Frontal cortex (tissue), 4 donors: ENCODE data around the gene FICD. TPM values are rescaled to one million over a fixed set of nuclear protein-coding genes. Genes with fewer than 3 reads are reported as not detected.
"Not testable (repeated sequence)": the region's sequence is repeated elsewhere in the genome, so short reads cannot be mapped to it uniquely, and the experiment has no call there.

Experiments
- DNase-seq, 2 donors: peaks; one replicate each; pipeline ENCODE4 v3.0.0; 2012; ENCODE audit warnings: low spot score in 2 of 2
- FAIRE-seq: peaks from 2 replicates; lab custom pipeline; 2012; peaks lifted over from hg19 to GRCh38; lab: Jason Lieb, UNC
- total RNA-seq: library from RNA; depleted of rRNA; stranded (reverse); fragments of >200 nt; gene quantifications from one replicate; pipeline ENCODE4 v1.2.3, GENCODE V29; 2014
- donor health status: control.
- donor health status: control.
- donor health status: control.

Gene FICD
- total RNA-seq, 1 donor from 2014 or later, result 5.3 TPM

DNA sequence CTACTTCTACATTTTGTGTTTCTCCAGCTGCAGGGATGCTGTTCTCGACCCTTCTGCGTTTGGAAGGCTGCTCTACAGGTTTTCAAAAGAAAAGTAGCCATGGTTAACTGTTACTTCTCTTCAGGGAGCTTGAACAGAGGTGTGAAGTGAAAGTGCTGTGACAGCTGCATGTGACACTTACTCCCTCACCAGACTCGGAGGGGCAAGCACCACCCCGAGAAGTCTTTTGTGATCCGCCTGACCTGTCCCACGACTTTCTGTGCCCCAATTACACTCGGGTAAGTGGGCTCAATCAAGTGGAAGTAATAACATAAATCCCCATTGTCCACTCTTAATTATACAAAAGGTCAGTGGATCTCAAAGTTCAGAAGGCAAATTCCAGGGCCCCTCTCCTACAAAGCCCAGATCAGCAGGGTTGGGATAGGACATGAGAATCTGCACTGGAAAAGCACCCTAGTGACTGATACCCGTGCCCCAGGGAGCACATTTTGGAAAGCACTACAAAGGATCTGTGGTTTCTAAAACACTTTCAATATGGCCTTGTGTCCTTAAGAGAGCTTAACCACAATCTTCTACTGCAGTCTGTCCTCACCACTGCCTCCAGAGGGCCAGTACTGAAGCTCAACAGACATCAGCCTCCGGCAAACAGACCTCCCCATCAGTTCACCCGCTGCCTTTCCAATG, 11.5 kb downstream of the FICD start:
- no peak for DNase-seq
- FAIRE-seq, result no peak

DNA sequence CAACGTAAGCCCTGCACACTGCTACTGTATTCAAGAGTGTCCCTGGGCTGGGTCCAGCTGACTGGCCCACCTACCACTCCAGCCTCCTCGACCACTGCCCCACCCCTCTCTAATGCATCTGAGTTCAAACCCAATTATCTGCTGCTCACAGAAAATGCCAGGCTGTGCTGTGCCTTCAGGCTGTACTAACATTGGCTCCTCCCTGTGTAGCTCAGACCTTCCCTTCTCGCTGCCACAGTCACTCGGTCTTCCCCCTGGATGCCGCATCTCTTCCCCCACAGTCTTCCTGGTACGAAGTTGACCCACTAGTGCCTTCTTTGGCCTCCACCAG, 12.1 kb downstream of the FICD start:
- DNase-seq (no peak), FAIRE-seq (no peak)

DNA sequence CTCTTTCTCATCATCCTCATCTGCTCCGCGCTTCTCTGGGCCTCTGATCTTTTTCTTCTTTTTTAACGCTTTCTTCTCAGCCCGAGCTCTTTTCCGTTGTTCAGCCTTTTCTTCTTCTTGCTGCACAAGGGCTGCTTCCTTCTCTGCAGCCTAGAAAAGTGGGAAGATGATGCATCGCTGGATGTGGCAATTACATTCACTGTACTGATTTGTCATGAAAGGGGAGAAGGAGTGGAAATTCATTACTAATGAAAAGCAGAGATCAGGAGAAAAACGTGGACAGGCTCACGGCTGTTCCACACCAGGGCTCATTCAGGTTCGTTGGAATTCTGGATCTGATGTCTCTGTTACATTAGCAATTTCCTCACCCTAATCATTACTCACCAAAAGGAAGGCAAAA, 15.1 kb downstream of the FICD start:
- DNase-seq, result no peak
- FAIRE-seq, result no peak

DNA sequence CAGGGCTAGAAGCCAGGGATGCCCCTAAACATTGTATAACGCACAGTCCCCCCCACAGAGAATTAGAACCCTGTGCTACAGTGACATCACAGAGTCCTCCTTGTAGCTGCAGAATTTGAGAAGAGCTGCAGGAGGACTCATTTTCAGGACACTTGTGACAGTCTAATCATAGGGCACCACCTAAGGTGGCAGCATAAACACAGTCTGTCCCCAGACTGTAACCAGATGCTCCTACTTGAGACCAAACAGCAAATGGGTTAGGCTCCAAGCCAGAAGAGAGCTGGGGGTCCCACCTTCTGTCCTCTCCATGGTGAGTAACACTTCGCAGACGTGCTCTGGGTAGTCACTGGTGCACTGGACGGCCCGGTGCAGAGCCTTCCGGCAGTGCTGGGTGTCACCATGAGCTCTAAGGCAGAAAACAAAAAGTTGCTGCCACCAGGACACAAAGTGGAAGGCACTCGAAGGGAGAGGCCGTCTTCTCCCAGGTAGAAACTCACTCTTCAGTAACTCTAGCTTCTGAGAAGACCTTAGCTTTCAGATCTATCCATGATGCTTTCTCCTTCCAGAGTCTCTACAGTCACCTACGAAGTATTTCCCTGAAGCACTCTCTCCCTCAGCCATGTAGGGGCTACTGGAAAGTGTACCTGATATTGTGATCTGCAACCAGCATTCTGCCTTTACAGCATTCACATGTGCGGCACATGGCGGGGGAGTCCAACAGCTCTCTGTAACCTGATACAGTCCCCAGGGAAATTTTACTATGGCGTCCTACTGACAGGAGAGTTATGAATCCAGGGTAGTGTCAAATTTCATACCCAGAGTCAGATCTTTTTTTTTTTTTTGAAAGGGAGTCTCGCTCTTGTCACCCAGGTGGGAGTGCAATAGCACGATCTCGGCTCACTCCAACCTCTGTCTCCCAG, 17.1 kb downstream of the FICD start:
- DNase-seq (no peak), FAIRE-seq (no peak)

DNA sequence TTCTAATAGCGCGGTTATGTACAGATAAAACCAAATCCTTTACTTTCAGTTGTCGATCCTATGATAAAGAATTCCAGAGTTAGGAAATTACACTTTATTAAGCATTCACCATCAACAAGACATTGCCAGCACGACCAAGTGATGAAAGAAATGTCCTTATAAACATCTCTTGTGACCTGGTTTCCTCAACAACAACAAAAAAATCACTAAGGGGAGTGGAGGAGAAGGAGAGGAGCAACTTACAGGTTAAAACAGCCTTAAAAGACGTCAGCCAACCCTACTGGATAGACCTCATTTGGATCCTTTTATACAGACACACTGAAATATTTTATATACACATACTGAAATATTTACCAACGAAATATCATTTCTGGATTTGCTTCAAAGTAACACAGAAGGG, 23.1 kb downstream of the FICD start:
- FAIRE-seq (no peak), DNase-seq (no peak)

DNA sequence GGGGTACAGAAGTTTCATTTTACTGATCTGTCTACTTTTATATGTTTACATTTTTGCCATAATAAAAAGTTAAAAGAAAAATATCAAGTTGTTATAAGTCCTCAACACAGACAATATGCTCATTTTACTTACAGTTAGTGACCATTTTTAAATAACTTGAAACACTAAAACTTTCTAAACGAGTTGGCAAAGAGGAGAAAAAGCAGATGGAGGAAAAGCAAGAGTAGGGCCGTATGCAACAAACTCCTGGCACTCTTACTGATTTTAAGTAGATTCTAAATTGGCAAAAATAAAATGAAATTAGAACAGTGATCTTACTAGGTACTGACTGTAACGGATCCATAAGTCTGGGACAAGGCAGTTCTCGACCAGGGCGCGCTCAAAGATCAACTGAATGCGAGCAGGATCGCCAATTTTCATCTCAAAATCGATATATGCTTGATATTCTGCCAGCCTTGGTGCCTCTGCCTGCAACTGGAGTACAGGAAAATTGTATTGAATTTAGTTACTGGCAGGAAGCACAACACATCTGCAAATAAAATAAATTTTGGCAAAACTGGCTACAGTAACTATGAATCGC, 23.6 kb downstream of the FICD start:
- FAIRE-seq (no peak), DNase-seq (no peak)

DNA sequence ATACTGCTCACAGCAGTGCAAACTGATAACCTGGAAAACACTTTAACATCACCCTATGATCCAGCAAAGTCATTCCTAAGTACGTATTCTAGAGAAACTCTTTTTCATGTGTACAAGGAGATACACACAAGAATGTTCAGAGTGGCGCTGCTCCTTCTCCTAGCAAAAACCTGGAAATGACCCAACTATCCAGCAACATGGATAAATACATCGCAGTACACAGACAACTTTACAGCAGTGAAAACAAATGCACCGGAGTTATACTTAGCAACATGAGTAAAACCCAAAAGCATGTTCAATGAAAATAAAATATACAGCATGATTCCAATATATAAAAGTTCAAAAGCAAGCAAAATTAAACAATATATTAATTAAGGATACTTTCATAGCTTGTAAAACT, 27.2 kb downstream of the FICD start:
- DNase-seq (no peak), FAIRE-seq (no peak)

DNA sequence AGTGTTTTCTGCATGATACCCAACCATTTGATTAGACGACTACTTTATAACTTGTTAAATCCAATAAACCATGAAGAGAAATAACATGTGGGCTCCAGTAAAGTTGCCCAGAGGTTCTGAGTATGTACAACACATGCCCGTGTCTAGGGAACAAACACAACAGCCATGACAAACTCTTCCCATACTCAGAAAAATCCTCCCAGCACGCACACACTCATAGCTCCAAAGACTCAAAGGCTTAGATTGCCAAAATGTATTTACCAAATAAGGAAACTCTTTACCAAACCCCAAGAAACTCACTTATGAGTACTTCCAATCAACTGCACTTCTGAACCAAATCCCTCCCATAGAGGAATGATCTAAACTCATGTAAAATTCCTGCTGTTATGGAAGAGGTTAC, 28.6 kb downstream of the FICD start:
- DNase-seq (no peak), FAIRE-seq (no peak)

DNA sequence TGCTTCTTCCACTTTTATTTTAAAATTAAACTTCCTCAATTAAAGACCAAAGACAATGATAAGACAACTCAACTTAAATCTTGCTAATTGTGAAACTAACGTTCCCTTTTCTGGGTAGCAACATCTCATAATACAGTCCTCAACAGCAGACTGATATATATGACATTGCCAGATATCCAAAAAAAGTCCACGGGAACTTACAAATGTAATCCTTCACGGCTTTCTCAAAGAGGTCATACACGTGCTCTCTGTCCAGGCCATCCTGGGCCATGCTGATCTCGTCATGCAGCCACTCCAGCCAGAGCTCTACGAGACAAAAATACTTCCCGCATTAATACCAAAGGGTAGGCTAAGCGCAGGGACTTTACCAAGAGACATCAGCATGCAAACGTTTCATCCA, 32.6 kb downstream of the FICD start:
- FAIRE-seq (no peak), DNase-seq (no peak)

DNA sequence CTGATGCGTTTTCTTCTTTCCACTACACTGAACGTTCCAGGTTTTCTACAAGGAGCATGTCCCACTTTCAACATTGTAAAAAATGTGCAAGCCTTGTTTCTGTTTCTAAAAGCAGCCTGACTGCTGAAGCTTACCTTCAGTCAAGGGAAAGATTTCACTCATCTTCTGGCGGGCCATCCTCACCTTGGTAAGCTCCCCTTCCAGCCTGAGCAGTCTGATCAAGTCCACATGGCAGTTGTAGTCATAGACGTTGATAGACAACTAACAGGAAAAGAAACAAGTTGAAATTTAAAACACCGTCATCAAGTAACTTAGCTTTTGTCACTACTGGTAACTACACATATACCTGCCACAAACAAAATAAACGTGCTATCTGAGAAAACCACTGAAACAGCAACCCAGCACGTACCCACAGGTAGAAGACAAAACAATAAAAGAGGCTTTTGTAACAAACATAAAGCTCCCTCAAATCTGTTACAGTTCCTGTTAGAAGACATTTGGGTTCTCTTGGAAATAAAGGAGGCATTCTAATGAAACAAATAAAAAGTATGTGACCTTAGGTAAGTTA, 34.0 kb downstream of the FICD start:
- FAIRE-seq, result no peak
- no peak for DNase-seq

DNA sequence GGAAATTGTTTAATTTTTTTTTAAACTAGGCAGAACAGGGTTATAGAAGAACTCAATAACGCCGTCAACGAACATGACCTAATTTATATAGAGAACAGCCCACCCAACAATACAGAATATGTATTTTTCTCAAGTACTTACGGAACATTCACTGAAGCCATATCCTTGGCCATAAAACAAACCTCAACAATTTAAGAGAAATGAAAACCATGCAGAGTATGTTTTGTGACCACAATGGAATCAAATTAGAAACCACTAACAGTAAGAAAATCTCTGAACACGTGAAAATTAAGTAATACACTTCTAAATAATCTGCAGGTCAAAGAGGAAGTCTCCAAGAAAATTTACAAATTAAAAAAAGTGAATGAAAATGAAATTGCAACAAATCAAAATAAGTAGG, 36.5 kb downstream of the FICD start:
- FAIRE-seq (no peak), DNase-seq (no peak)

DNA sequence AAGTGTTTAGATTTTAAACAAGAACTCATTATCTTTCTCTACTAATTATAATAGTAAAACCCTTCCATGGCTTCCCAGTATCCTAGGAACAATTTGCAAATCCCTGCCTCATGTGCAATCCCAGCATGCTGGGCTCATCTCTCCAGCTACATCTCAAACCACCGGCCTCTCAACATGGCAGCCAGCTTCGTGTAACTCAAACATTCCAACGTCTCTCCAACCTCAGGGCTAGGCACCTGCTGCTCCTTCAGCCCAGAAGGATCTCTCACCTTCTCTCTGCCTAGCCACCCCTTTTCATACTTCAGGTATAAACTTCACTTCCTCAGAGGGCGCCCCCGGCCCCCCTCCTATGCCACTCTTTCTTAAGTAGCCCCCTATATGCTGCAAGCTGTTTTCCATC, 38.7 kb downstream of the FICD start:
- no peak for FAIRE-seq
- no peak for DNase-seq

DNA sequence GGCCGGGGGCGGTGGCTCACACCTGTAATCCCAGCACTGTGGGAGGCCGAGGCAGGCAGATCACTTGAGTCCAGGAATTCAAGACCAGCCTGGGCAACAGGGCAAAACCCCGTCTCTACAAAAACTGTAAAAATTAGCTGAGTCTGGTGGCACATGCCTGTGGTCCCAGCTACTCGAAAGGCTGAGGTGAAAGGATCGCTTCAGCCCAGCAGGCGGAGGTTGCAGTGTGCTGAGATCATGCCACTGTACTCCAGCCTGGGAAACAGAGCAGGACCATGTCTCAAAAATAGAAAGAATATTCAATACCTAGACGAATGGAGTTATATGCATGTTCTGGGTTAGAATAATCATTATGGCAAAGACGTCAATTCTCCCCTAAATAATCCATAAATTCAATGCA, 40.3 kb downstream of the FICD start:
- DNase-seq, FAIRE-seq: not testable (repeated sequence)

DNA sequence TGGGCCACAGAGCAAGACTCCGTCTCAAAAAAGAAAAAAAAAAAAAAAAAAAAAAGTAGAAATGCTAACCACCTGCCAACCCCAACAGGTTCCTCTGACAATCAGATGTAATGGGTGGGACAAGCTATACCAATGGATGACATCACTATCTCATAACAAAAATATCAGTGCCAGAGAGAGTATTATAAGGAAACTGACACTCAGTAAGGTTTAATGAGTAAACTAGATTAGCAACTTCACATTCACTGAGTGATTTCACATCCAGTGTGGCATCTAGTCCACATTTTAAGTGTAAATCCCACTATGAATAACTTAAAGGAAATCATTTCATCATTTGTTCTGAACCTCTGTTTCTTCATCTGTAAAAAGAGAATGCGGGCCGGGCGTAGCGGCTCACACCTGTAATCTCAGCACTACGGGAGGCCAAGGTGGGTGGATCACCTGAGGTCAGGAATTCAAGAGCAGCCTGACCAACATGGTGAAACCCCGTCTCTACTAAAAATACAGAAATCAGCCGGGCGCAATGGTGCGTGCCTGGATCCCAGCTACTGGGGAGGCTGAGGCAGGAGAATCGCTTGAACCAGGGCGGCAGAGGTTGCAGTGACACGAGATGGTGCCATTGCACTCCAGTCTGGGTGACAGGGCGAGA, 44.1 kb downstream of the FICD start:
- FAIRE-seq (no peak), DNase-seq (no peak)

DNA sequence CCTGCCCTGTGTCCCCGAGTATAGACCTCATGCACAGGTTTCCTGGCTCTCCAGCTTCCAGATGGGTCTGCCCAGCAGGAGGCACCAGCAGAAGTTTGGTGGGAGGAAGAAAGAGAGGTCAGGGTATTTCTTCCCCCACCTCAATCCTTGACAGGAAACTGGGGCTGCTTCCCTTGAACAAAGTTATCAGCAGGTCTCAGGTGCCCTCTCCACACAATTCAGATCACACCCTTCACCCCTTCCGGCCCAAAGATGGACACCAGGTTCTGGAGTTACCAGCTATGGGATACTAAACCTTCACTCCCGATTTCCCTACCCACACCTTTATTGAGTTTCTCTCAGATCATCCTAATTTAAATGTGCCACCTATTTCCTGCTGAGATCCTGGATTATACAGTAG, 44.7 kb downstream of the FICD start:
- FAIRE-seq (no peak), DNase-seq (no peak)

DNA sequence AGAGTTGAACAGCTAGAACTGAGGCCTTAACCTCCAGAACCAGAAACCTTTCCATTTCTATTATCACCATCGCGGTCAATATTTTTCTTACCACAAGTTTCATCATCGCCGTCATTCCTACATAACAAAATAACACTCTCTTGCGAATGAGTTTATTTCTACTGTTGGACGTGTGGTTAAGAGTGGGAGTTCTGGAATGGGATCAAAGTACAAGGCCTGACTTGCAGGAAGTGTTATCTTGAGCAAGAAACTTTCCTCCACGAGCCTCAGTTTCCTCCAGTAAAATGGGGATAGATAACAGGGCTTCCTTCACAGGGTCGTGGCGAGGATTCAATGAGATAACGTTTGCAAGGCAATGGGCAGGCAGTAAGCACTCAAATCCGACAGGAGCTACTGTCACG, 45.2 kb downstream of the FICD start:
- FAIRE-seq, result no peak
- no peak for DNase-seq

DNA sequence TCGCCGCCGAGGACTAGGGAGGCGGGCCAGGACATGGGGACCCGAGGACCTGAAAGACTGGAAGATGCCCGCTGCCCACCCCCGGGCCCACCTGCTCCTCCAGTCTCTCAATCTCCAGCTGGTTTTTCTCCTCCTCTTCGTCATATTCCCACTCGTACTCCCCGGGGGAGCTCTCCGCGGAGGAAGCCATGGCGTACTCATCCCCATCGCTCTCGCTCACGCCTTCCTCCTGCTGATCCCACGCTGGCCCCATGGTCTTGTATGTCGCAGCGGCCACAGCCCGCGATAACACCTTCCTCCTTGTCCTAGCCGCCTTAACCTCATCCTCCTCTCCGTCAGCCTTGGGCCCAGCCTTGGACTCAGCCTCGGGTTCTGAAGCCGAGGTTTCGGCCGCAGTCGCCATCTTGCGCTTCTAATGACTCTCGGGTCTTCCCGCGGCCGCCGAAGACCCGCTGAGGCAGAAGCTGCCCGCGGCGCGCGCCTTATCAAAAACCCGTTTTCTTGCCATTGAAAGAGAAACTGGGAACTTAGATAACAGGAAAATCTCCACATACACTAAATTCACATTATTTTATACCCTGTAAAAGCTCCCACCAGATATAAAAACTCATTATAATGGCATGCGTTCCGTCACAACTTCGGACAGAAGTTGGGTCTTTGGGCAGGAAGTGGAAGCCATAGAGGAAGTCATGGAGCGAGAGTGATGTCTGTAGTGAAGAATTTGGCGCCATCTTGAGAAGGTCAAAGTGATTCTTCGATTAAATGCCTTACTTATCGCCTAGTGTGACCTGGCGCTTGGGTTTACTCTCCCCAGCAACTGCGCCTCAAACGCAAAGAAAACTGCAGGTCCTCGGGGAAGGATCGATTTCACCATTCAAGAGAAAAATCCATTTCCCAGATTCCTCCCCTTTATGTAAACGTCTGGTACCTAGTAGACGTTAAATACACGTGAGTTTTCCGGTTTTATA, 46.0 kb downstream of the FICD start, which contains the start of gene SART3:
Gene SART3 (minus strand): TSS at position 422 of the 968 bp plus-strand sequence. CDS start 19 bp downstream, at position 403.
- FAIRE-seq (no peak), DNase-seq (peak; percentile 72 to 78)

DNA sequence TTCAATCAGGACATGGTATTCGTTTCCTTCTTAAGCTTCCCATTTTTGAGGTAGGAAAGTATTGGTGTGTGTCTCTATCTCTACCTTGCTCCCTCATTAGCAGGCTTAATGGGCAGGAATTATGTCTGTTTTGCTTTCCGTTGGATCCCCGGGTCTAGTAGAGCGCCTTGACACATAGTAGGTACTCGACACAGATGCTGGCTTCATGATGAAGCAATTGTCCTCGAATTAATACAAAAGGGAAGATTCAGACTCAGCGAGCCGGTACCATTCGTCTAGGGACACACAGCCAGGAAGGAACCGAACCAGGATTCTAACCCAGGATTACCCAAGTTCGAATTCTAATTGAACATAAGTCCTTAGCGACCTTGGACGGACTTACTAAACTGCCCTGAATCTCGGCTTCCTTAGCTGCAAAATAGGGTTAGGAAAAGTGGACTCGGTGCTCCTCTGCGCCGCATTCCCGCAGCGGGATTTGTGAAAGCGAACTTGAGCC, 46.8 kb downstream of the FICD start:
- FAIRE-seq, result no peak
- no peak for DNase-seq
